Nephron progenitor cell (in vitro differentiated cells): ENCODE measurements around the gene MYO18A.
A peak's percentile ranks its signal among the peaks of the same experiment; 100 is the strongest.

Experiments used
- DNase-seq: peaks from one replicate; pipeline ENCODE4 v3.0.0; 2021
- H3K27ac Mint-ChIP-seq: 2 replicates; pipeline ENCODE4 v1.8.0; 2021; ENCODE audit warnings: mild to moderate bottlenecking, moderate library complexity, mixed read lengths
- H3K27me3 Mint-ChIP-seq: 2 replicates; pipeline ENCODE4 v1.8.0; 2021; ENCODE audit warnings: mild to moderate bottlenecking, low read depth, mixed read lengths; ENCODE audit not compliant: poor library complexity
- H3K36me3 Mint-ChIP-seq: 2 replicates; pipeline ENCODE4 v1.8.0; 2021; ENCODE audit warnings: low read depth, mixed read lengths
- H3K4me1 Mint-ChIP-seq: 2 replicates; pipeline ENCODE4 v1.8.0; 2021; ENCODE audit warnings: mixed read lengths
- H3K4me3 Mint-ChIP-seq: 2 replicates; pipeline ENCODE4 v1.8.0; 2021; ENCODE audit warnings: mild to moderate bottlenecking, moderate library complexity, mixed read lengths
- H3K9me3 Mint-ChIP-seq: 2 replicates; pipeline ENCODE4 v1.8.0; 2021; ENCODE audit warnings: mild to moderate bottlenecking, moderate library complexity, mixed read lengths
- CTCF ChIP-seq: fragments of 200-600 bp; sonication (generic); IDR thresholded peaks from 2 replicates; pipeline ENCODE4 v1.5.0; 2021; ENCODE audit warnings: antibody characterized with exemption

MYO18A gene

DNA sequence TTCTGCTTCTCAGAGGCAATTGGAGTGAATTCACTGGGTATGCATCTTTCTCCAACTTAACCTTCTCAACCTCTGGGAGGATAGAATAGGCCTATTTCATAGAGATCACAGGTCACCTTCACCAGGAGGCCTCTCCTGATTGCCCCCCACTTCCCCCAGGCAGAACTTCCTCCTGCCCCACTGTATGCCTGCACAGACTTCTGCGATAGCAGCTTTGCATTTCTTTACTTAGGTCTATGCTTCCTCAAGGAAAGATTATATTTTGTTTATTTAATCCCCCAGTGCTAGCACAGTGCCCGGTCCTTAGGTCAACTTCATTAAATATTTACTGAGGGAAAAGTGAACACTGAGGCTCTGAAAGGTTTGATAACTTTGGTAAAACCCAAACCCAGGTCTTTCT, 19.9 kb downstream of the MYO18A start:
- Mint-ChIP-seq H3K27me3 (peaks cover 9% of the 10 kb centered on the region), H3K9me3 (no peaks in the 10 kb centered on the region), H3K36me3 (peaks cover 19% of the 10 kb centered on the region), H3K4me1 (peaks cover 78% of the 10 kb centered on the region), H3K27ac (no peak overlapping the region), H3K4me3 (no peak overlapping the region)
- no peak for DNase-seq
- no peak for TF ChIP-seq CTCF

GRCh38 chr17:29159306-29159860, 20.8 kb downstream of the MYO18A start:
- Mint-ChIP-seq H3K4me3 (no peak overlapping the region), H3K27ac (peak overlapping the region; percentile 55), H3K27me3 (peaks cover 9% of the 10 kb centered on the region), H3K9me3 (no peaks in the 10 kb centered on the region), H3K36me3 (peaks cover 12% of the 10 kb centered on the region), H3K4me1 (peaks cover 78% of the 10 kb centered on the region)
- TF ChIP-seq CTCF = no peak
- DNase-seq = no peak

GRCh38 chr17:29158488-29159275, 21.5 kb downstream of the MYO18A start:
- H3K36me3 Mint-ChIP-seq = peaks cover 8% of the 10 kb centered on the region

DNA sequence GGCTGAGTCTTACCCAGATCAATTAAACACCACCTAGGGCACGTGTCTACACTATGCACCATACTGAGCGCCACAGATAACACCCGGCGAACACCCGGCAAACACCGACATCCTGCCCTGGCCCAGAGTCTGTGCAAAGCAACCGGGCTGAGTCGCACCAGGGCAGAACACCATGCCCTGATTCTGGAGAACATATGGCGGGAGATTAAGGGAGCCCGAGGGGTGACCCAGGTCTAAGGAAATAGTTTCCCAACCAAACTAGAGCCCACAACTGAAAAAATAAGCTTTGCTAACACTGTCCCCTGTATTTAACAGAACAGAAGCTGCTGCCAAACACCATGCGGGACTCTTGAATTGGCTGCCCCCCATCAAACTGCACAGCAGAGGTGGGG, 22.1 kb downstream of the MYO18A start:
- H3K27ac Mint-ChIP-seq = no peak overlapping the region
- TF ChIP-seq CTCF = no peak
- peaks cover 5% of the 10 kb centered on the region for H3K27me3 Mint-ChIP-seq
- DNase-seq = no peak
- peaks cover 80% of the 10 kb centered on the region for H3K4me1 Mint-ChIP-seq
- no peak overlapping the region for H3K4me3 Mint-ChIP-seq
- H3K9me3 Mint-ChIP-seq = no peaks in the 10 kb centered on the region
- H3K36me3 Mint-ChIP-seq = peaks cover 8% of the 10 kb centered on the region

More at GRCh38 chr17:29158488-29159275, 21.5 kb downstream of the MYO18A start:
- no peak for TF ChIP-seq CTCF
- H3K9me3 Mint-ChIP-seq = no peaks in the 10 kb centered on the region
- H3K4me3 Mint-ChIP-seq = no peak overlapping the region
- H3K4me1 Mint-ChIP-seq = peaks cover 80% of the 10 kb centered on the region
- H3K27me3 Mint-ChIP-seq = peaks cover 9% of the 10 kb centered on the region
- no peak for DNase-seq
- H3K27ac Mint-ChIP-seq = peak overlapping the region; percentile 55

GRCh38 chr17:29157310-29157709, 22.9 kb downstream of the MYO18A start:
- H3K36me3 Mint-ChIP-seq = peaks cover 6% of the 10 kb centered on the region
- H3K27ac Mint-ChIP-seq = no peak overlapping the region
- peak overlapping the region; percentile 28 for H3K4me3 Mint-ChIP-seq
- no peak for DNase-seq
- TF ChIP-seq CTCF = no peak
- H3K27me3 Mint-ChIP-seq = peaks cover 5% of the 10 kb centered on the region
- H3K4me1 Mint-ChIP-seq = peaks cover 73% of the 10 kb centered on the region
- no peaks in the 10 kb centered on the region for H3K9me3 Mint-ChIP-seq

DNA sequence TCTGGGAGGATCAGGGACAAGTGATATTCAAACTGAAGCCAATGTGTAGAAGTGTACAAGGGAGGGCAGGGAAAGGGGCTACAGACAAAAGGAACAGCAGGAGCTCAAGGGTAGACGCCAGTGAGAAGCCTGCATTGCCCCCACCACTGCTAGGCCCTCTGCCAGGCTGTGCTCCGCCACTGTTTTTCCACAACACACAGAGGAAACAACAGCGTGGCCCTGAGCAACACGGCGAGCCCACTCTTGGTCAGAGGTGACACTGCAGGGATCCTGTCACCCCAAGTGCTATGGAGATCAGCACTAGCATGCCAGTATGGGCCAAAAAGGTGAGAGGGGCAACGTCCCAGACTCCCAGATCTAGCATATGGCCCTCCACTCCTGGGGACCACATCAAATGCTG, 23.4 kb downstream of the MYO18A start:
- Mint-ChIP-seq H3K27me3 (peaks cover 5% of the 10 kb centered on the region), H3K4me1 (peaks cover 73% of the 10 kb centered on the region), H3K4me3 (no peak overlapping the region), H3K36me3 (peaks cover 1% of the 10 kb centered on the region), H3K9me3 (no peaks in the 10 kb centered on the region), H3K27ac (no peak overlapping the region)
- TF ChIP-seq CTCF = no peak
- DNase-seq = no peak
